Kidney glomerular epithelial cell (primary cell): ENCODE results near the gene PNPLA1.

ENCODE experiments used
- DNase-seq: peaks from one replicate; lab custom pipeline; 2025; lab: John Stamatoyannopoulos, UW

PNPLA1 gene

DNA sequence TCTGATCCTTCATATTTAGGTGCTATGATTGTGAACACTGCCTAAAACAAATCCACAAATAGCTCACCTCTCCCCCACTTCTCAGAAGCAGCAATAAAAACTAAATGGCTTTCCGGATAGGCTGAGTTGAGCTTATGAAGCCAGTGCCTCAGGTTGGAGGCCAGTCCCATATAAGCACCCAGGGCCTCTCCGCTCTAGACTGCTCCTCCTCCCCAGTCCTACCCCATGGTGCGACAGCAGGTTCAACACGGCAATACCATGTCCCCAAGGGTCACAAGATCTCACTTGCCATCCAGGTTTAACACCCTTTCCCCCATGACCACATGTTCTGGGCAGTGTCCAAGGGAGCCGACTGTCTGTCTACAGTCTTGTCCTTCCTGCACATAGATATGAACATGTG, 46.1 kb downstream of the PNPLA1 start:
- no peak for DNase-seq

DNA sequence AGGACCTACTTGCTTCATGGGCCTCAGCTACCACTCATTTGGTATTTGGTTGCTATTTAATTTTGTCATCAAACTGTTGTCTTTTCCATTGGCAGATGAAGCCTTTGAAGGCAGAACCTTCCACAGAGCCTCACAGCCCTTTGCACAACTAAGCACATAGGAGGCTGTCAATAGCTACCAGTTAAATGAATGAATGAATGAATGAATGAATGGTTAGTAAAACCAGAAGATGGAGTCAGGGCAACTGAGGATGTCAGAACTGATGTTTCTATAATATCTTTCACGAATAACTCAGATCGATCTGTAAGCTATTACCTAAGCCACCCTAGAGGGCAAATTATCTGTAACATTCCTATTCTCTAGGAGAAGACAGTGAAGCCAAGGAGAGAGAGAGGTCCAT, 47.8 kb downstream of the PNPLA1 start:
- no peak for DNase-seq

DNA sequence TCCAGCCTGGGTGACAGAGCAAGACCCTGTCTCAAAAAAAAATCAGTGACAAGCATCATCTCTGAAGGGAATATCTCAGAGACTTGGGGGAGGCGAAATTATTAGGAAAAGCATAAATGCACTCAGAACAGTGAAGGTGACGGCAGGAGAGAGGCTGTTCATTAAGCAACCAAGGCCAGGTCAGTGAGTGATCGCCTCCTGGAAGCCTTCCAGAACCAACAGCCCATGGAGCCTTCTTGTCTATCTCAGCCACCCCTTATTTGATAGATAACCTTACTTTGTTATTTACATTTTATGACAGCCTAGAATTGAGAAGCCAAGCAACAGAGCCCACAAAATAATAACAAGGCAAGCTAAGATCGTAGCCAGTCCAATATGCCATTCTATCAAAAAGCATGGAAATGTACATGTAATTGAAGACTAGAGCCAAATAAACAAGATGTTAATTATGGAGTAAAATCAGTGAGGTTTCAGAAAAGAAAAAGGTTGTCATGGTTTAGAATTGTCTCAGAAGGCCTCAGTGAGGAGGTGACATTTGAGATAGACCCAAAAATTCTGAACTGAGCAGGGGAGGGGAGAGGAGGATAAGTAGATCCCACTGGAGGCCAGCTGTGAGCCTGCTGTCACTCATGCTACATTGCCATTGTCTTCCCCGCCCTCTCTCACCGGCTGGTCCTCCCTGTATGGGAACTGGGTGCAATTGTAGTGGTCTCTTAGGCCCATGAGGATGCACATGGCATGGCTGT, 49.0 kb downstream of the PNPLA1 start:
- peak; percentile 5 for DNase-seq

DNA sequence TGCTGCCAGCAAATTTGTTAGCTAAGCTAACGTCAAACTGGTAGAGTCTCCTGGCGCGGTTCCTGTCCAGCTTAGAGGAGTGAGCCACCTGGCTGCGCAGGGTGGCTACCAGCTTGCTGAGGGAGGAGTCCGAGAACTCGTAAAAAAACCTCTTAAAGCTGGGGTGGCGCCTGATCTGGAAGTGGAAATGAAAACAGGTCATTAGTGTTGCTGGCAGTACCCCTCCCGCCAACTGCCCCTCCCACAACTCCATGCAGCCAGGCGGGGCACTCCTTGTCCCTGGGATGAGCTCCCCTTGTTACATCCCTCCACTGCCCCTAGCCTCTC, 49.5 kb downstream of the PNPLA1 start:
- no peak for DNase-seq

DNA sequence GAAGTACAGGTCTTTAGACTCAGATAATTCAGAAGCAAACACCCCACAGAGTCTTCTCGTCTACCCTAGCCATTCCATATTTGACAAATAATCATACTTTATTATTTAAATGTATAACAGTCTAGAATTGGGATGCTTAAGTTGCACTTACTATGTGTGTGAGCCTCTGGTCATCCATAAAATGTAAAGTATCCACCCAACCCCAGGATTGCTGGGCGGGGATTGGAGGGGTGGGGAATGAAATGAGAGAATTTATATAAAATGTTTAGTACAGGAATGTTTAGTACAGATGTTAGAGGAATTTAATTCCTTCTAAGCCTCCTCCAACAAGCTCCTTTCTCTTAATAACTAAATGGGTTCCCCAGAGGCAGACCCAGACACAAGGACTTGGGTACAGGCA, 50.0 kb downstream of the PNPLA1 start:
- DNase-seq = no peak

DNA sequence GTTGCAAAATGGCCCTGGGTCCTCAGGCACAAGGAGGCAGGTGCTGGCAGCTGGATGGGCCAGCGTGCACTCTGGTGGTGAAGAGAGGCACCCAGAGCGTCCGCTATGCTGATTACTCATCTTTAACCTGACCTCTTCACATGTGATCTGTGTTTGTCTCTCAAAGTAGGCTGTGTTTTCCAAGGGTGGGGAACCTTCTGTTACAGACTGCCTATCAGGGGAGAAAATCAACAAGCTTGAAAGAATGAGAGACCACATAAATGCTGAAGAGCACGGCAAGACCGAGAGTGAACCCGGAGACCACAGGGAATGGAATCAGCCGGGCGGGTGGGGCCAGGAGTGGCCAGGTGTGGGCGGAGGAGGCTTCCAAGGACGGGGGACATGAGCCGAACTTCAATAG, 50.6 kb downstream of the PNPLA1 start:
- no peak for DNase-seq

DNA sequence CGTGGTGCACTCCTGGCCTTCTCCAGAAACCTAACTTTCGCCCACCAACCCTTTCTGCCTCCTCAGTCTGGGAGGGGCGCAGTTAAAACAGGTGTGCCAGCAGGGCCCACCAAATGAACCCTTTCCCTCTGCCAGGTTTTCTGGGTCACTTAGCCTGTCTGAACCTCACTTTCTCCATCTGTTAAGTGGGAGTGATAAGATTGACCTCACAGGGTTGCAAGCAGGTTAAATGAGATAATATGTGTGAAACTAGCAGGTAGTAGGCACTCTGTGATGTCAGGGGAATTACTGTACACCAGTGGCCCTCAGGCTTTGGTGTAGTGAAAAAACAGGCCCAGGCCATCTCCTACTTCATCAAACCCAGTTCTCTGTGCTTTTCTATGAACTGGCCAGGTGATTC, 52.7 kb downstream of the PNPLA1 start:
- no peak for DNase-seq

DNA sequence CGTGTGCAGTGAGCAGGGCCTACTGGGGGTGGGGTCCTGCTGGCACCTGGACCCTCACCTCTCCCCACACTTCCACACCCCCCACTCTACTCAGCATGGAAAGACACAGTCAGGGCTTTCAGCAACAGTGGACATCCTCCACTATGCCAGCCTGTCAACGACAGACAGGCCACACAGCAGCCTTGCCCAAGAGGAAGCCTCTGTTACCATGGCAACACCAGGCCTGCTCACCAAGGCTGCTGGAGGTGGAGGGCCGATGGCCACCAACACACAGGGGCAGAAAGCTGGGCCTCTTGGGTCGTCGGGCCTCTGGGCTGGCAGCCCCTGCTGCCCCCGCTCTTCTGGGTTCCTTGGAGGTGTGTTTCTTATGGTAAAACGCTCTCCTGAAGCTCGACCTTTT, 53.2 kb downstream of the PNPLA1 start:
- DNase-seq = no peak

DNA sequence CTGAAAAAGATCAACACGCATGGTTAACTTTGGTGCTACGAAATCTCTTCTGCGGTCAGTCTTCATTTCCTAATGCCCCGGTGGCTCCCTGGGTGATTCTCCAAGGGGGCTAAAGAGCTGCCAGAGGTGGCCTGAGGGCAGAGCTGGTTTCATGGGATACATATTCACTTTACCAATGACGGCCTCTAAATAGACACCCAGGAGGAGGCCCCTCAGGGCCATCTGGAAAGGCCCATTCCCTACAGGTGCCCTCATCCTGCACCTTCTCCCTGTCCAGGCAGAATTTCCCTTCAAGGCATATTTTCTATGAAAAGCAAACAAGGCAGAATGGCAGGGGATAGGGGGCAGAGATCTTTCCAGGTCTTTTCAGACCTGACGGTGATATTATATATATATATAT, 54.3 kb downstream of the PNPLA1 start:
- no peak for DNase-seq

DNA sequence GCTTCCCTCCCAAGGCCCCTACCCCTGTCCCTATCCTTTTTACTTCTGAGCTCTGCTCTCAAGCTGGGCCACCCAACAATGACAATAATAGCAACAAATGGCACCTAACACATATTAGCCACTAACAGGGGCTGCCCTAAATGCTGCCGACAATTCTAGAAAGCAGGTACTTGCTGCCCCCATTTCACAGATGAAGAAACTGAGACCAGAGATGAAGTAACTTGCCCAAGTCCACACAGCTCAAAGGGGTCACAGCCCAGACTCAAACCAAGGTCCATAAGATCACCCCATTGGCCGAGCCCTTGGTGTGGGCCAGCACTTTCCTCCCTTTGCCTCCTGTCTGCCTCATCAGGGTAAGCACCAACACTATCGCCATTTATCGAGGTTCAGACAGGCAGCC, 54.9 kb downstream of the PNPLA1 start:
- DNase-seq = no peak

DNA sequence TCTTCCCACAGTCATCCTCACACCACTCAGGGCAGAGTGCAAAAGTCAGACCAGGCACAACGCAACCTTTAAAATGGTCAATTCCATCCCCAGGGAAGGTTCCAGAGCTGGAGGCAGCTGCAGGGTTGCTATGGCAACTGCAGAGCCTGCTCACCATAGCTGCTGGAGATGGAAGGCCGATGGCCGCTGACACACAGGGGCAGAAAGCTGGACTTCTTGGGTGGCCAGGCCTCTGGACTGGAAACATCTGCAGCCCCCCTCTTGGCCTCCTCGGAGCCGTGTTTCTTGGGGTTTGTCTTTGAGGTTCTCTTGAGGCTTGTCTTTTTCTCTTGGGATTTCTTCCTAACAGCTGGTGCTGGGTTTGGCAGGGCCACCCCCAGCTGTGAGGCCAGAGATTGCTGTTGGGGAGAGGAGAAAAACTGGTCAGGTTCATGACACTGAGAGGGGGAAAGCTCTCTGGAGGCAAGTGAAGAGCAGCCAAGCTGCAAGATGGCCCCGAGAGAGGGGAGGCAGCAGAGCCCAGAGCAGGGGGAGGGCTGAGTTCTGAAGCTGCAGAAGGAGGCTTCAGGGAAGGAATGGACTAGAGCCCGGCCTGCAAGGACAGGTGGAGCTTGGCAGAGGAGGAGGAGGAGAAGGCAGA, 56.6 kb downstream of the PNPLA1 start:
- DNase-seq = no peak

DNA sequence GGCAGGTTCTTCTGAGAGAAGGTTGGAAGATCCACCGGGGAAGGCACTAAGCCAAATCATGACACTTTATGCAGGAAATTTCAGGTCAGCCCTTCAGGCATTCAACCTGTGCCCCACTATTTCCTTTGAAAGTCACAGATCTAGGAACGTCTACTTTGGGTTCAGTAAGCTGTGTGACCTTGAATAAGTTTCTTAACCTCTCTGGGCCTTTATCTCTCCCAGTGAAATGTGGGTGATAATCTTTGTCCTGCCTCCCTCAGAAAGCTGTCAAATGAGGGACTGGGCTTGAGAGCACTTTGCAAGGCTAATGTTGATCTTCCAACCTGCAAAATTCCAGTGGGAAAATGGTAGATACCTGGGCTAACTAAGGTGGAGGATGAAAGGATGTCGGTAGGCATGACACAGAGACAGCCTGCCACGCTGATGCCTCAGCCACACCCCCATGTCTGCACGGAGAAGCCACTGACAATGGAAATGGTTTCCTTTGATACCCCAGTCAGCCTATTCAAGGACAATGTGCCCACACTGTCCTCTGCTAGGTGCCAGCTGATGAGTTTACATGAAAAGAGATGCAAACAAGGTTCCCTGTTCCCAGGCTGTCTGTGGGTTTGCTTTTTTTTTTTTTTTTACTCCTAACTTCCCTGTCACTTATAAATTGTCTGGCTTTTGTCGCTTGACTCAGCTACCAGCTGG, 57.5 kb downstream of the PNPLA1 start:
- no peak for DNase-seq

DNA sequence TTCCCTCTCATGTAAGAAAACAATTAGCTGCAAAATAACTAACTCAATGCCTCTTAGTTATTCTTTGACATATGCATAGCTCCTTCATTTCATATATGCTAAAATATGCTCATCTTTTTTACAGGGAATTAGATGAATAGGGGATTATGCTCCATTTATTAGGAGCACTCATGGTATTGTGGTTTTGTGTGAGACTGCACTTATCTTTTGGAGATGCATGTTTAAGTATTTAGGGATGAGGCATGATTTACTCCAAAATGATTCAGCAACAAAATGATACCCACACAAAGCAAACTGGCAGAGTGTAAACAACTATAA, 58.0 kb downstream of the PNPLA1 start:
- no peak for DNase-seq

DNA sequence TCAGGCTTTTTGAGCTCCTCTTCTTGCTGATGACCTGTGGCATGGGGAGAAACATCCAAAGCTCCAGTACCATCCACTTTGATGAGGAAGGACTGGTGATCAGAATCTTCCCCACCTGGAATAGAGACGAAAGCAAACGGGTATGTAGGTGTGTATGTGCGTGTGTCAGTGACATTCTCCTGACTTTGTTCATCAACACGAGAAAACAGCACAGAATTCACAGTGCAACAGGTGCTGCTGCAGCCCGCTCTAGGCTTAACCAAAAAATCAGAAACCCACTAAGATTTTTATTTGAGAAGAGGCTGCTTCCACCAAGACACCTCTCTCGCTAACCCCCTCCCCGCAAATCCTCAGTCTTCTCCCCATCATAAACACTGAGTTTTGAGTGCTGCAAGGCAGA, 58.7 kb downstream of the PNPLA1 start:
- DNase-seq = no peak

DNA sequence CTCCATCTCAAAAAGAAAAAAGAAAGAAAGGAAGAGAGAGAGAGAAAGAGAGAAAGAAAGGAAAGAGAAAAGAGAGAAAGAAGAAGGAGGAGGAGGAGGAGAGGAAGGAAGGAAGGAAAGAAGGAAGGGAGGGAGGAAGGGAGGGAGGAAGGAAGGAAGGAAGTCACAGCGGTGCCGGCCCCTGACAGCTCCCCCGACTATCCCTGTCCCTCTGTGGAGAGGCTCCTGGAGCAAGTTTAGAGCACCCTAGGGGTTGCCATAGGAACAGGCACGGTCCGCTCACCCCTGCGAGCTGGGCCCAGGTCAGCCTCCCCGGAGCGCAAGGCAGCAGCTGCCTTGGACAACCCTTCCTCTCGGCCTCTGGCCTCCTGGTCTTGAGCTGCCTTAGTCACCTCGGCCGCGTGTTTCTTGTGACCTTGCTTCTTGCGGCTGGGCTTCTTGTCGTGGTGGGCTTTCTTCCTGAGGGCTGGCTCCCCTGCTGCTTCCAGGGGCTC, 60.0 kb downstream of the PNPLA1 start:
- DNase-seq = no peak

DNA sequence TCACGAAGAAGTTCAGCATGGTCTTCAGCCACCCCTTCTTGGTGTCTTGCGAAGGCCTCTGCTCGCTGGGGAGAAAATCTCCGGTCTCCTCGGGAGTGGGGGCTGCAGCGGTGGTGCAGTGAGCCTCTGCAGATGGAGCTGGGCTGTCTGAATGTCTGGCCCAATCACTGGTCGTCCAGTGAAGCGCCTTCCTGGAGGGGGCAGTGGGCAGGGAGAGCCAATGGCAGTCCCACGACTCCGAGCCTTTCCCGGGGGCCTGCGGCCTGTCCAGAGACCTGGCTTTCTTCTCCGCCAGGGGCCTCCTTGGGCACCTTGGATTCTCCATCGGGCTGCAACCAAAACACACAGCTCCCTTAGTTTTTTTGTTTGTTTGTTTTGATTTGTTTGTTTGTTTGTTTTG, 60.5 kb downstream of the PNPLA1 start:
- no peak for DNase-seq

DNA sequence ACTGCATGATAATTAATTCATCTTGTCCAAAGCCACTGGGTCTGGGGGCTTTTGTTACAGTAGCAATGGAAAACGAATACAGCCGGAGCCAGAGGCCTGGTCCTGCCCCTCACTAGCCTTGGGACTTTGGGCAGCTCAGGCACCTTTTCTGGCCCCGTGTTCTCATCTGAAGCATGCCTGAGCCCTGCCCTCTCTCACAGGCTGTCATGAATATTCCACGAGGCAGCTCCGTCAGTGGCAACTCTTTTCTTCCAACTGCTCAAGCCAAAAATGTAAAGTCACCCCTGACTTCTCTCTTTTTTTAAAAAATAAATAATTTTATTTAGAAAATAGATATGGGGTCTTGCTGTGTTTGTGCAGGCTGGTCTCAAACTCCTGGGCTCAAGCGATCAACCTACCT, 61.5 kb downstream of the PNPLA1 start:
- no peak for DNase-seq

DNA sequence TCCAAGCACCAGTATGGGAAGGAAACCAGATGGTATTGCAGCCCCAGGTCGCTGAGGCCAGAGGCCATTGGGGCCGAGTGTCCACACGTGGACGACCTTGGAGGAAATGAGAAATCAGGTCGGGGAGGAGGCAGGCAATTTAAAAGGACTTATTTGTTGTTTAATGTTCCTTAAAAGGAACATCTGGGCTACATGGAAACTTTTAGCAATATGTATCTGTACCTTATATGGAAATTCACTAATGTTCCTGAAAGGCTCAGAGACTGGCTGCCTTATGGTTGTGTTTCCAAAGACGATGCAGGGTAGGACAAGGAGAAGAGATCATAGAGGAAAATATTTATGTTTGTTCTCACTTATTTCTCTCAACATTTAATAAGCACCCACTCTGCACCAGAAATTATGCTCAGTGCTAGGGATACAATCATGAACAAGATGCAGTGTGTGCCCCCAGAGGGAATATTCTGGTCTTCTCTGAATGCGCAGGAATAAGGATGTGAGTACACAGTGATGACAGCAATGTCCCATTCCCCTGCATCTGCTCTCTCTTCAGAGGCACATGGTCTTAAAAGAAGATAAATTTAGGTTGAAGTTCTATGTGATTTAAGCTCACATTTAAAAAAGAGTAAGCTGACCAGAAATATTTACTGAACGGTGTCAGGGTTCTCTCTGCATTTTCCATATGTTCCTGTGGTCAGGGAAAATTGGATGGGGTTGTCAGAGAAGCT, 63.5 kb downstream of the PNPLA1 start:
- DNase-seq = no peak

DNA sequence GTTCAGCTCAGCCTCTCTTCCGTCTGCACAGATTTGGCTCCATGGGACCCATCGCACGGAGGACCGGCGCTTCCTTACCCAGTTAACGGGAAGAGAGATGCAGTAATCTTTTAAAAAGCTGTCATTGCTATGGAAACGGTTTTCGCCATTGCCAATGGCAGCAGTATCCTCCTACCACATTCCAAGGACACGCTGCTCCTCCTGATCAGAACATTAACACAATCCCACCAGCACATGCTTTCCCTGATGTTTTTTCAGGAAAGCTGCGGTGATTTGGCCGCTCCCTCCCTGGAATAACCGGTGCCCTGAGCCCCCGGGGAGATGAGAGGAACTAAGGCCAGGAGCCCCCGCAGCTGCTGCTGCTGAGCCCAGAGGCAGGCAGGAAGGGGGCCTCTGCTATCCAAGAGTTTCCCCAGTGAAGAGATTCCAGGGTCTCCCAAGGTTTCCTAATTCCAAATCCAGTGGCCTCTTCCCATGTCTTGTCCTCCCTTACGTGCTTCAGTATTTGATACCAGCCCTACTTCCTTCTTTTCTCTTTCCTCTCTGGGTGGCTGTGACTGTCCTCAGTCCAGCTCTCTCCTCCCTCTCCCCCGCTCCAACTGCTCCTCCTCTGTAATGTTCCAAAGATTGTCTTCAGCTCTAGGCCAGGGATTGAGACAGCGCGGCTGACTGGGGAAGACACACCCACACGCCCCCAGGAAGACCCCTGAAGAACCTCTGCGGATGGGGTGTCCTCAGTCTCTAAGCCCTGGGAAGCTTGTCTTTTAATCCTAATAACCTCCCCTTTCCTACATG, 64.3 kb downstream of the PNPLA1 start:
- peak; percentile 8 for DNase-seq

DNA sequence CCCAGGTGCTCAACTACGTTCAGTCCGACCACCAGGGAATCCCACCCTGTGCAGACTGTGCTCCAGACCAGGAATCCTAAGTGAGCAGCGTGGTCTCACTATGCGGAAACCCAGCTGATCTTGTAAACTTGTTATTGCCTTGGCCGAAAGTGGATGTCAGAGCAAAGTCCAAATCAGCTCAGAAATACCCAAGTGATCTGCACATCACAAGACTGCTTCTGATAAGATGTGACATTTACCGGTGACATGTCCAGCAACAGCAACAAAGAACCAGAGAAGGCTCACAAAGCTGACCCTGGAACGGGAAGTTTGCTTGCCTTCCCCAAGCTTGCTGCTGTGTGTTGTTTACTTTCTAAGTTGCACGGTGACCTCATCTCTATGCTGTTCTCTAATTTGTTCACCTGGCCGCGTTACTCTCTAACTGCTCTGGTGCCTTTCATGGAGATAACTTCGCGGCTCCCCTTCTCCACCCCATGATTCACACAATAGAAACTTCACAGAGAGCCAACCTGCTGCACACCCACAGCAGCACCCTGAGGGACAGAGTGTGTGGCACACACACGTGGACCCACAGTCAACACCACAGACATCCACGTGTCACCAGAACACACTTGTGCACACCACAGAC, 65.1 kb downstream of the PNPLA1 start:
- no peak for DNase-seq

DNA sequence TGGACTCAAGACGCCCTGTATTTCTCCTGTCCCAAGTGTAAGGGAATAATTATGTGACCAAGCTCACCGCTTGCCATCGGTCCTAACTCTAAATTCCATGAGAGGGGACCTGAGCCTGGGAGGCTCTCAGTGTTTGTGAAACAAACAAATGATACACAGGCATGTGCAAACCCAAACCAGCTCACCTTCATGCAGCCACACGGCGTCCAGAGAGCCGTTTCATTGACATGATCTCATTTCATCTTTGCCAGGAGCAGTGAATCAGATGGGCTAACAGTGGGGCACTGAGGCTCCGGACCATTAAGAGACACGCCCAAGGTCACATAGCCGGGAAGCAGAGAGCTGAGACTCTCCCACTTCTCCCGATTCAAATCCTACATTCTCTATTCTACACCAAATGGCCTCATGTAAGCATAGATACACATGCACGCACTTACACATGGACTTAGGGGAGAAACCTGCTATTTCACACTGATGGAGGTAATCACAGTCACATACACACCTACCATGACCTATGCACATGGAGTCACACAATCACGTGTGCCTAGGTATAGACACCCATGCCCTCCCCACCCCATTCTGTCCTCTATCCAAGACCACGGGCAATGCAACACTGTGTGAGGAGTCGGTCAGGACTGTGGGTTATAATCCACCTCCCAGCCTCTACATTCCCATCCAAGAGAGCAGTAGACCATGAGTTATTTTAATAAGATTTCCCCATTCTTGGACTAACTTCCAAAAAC, 65.8 kb downstream of the PNPLA1 start:
- no peak for DNase-seq
